Endothelial cell of umbilical vein (primary cell): ENCODE data around the gene ZKSCAN1.

Experiments
- CTCF ChIP-seq, 2 donors: IDR thresholded peaks; 1 replicate in 1 of 2; 2 replicates in 1 of 2; pipeline ENCODE4 v1.5.1; 2011; ENCODE audit warnings: low read length in 2 of 2, mild to moderate bottlenecking in 2 of 2, moderate library complexity in 2 of 2, control low read depth in 1 of 2, inconsistent platforms in 1 of 2, low read depth in 1 of 2; ENCODE audit not compliant: insufficient read depth in 1 of 2; ENCODE audit errors: extremely low read depth in 1 of 2
- EZH2 ChIP-seq: IDR thresholded peaks from 2 replicates; pipeline ENCODE4 v1.6.1; 2012; ENCODE audit warnings: borderline replicate concordance, low read depth, mild to moderate bottlenecking, moderate library complexity, low read length, inconsistent platforms; ENCODE audit not compliant: severe bottlenecking
- FOS ChIP-seq: IDR thresholded peaks from 2 replicates; pipeline ENCODE4 v1.6.1; 2011; ENCODE audit warnings: mild to moderate bottlenecking, low read length, moderate library complexity, borderline replicate concordance; ENCODE audit not compliant: insufficient read depth
- GATA2 ChIP-seq: IDR thresholded peaks from 2 replicates; pipeline ENCODE4 v1.7.0; 2011; ENCODE audit warnings: low read depth, mild to moderate bottlenecking, moderate library complexity, mixed read lengths, low read length; ENCODE audit not compliant: insufficient read length, insufficient read depth
- MAX ChIP-seq: IDR thresholded peaks from 2 replicates; pipeline ENCODE4 v1.6.1; 2011; ENCODE audit not compliant: insufficient read depth, insufficient read length
- MYC ChIP-seq: IDR thresholded peaks from one replicate; pipeline ENCODE4 v1.6.1; 2011; ENCODE audit warnings: mild to moderate bottlenecking, low read depth, low read length
- POLR2A ChIP-seq: IDR thresholded peaks from 2 replicates; pipeline ENCODE4 v1.6.1; 2012; ENCODE audit warnings: low read depth, mild to moderate bottlenecking, control low read depth, low read length
- POLR2AphosphoS5 ChIP-seq: IDR thresholded peaks from 2 replicates; pipeline ENCODE4 v1.6.1; 2012; ENCODE audit warnings: low read depth, mild to moderate bottlenecking, control low read depth, low read length, moderate library complexity; ENCODE audit not compliant: insufficient read depth

- no peak for TF ChIP-seq CTCF (IDR thresholded peaks at IDR 0.05; ENCODE audit: extremely low read depth in 1 of 2, insufficient read depth in 1 of 2, low read depth in 1 of 2, low read length in 2 of 2)
- no peak for TF ChIP-seq POLR2AphosphoS5
- TF ChIP-seq FOS = no peak
- no peak for TF ChIP-seq MYC
- no peak for TF ChIP-seq POLR2A
- no peak for TF ChIP-seq GATA2
- TF ChIP-seq EZH2 = no peak
- no peak for TF ChIP-seq MAX
These were observed 25.2 kb downstream of the ZKSCAN1 start for GRCh38 chr7:100040575-100040974.
